Measurements from ENCODE around the gene LYST. TPM values are rescaled to one million over a fixed set of nuclear protein-coding genes. Genes with fewer than 3 reads are reported as not detected.

The LYST gene
- total RNA-seq, 2 experiments from 2014 or later: 77.4 to 87.3 TPM

- H3K27me3 Mint-ChIP-seq: no peaks in the 10 kb centered on the region
- ChIA-PET POLR2A (interaction anchor here (0.6 to 3.1 kb wide), 13 partner anchors 9 to 70 kb away, joined by 3 to 33 read pairs (median 5); partner anchors contain the start of gene LYST), CTCF (interaction anchor here (0.8 to 3.7 kb wide), 9 partner anchors 9 to 84 kb away, joined by 3 to 22 read pairs (median 4); no protein-coding TSS in a partner anchor)
- peaks cover 62% of the 10 kb centered on the region for H3K4me1 Mint-ChIP-seq (ENCODE audit: low read depth)
- peaks cover 2% of the 10 kb centered on the region for H3K9me3 Mint-ChIP-seq
- H3K4me3 Mint-ChIP-seq: peak overlapping the region; percentile 33
- H3K27ac Mint-ChIP-seq: peak overlapping the region; percentile 89
- peaks cover 4% of the 10 kb centered on the region for H3K36me3 Mint-ChIP-seq (ENCODE audit: low read depth)
- DNase-seq: peak; percentile 36
- intact Hi-C loops (cut with micrococcal nuclease): loop anchor here (2.0 kb wide), 1 partner anchor 21 kb away; the partner anchor contains the start of gene LYST
- peak; percentile 24 for ATAC-seq
- TF ChIP-seq, protein P1, sequence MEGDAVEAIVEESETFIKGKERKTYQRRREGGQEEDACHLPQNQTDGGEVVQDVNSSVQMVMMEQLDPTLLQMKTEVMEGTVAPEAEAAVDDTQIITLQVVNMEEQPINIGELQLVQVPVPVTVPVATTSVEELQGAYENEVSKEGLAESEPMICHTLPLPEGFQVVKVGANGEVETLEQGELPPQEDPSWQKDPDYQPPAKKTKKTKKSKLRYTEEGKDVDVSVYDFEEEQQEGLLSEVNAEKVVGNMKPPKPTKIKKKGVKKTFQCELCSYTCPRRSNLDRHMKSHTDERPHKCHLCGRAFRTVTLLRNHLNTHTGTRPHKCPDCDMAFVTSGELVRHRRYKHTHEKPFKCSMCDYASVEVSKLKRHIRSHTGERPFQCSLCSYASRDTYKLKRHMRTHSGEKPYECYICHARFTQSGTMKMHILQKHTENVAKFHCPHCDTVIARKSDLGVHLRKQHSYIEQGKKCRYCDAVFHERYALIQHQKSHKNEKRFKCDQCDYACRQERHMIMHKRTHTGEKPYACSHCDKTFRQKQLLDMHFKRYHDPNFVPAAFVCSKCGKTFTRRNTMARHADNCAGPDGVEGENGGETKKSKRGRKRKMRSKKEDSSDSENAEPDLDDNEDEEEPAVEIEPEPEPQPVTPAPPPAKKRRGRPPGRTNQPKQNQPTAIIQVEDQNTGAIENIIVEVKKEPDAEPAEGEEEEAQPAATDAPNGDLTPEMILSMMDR (IDR thresholded peaks at IDR 0.05): no peak
Observed at GRCh38 chr1:235887676-235888075, 21.0 kb upstream of the LYST start.

DNA sequence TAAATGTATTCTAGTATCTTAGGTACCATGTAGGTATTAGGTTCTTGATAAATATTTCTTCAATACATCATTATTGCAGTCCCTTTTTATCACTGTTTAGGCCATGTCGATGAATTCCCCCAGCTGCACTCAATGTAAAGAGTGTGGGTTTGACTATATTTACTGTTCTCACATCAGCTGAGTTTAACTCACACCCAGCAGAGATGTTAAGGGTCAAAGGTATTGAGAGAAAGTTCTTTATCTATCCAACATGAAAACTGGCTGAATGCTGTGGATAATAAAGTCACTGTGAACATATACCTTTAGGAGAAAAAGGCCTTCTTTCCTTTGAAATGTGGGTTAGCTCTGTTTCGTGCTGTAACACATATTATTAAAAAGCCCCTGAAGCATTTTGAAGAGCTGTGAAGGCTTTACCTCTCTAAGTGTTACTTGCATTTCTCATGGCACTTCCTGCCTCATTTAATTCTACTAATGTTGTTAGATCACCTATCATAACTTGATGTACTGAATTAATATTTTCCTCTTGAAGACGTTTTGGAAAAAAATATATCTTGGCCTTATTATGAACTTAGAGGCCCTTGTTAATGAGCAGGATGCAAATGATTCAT is 19.1 kb upstream of the LYST start:
- ATAC-seq: no peak
- Mint-ChIP-seq H3K4me1 (ENCODE audit: low read depth) (peaks cover 54% of the 10 kb centered on the region), H3K36me3 (ENCODE audit: low read depth) (peaks cover 4% of the 10 kb centered on the region), H3K27me3 (no peaks in the 10 kb centered on the region), H3K4me3 (no peak overlapping the region), H3K27ac (peak overlapping the region; percentile 90), H3K9me3 (peaks cover 2% of the 10 kb centered on the region)
- no peak for DNase-seq
- intact Hi-C loops (cut with micrococcal nuclease): no loop called here
- CTCF ChIA-PET: interaction anchor here (0.7 to 1.9 kb wide), 4 partner anchors 17 to 86 kb away, joined by 3 to 10 read pairs (median 4); no protein-coding TSS in a partner anchor
- TF ChIP-seq, protein P1 (IDR thresholded peaks at IDR 0.05): no peak
- POLR2A ChIA-PET: interaction anchor here (0.6 to 1.2 kb wide), 4 partner anchors 9 to 39 kb away, joined by 3 read pairs; no protein-coding TSS in a partner anchor

GRCh38 chr1:235883261-235883927 is 16.7 kb upstream of the LYST start:
- DNase-seq (peak; percentile 62), ATAC-seq (peak; percentile 1)
- peak overlapping the region; percentile 65 for H3K4me3 Mint-ChIP-seq
- CTCF ChIA-PET: interaction anchor here (1.2 to 3.0 kb wide), 2 partner anchors 18 to 89 kb away, joined by 5 to 14 read pairs; no protein-coding TSS in a partner anchor
- no peaks in the 10 kb centered on the region for H3K27me3 Mint-ChIP-seq
- peaks cover 6% of the 10 kb centered on the region for H3K36me3 Mint-ChIP-seq (ENCODE audit: low read depth)
- H3K4me1 Mint-ChIP-seq (ENCODE audit: low read depth): peaks cover 63% of the 10 kb centered on the region
- POLR2A ChIA-PET: interaction anchor here (1.0 to 1.6 kb wide), 3 partner anchors 18 to 26 kb away, joined by 3 to 4 read pairs (median 4); no protein-coding TSS in a partner anchor
- intact Hi-C loops (cut with micrococcal nuclease): no loop called here
- TF ChIP-seq, protein P1 (IDR thresholded peaks at IDR 0.05): no peak
- peak overlapping the region; percentile 55 for H3K27ac Mint-ChIP-seq
- no peaks in the 10 kb centered on the region for H3K9me3 Mint-ChIP-seq

GRCh38 chr1:235882816-235883215 is 16.1 kb upstream of the LYST start:
- Mint-ChIP-seq H3K9me3 (no peaks in the 10 kb centered on the region), H3K27me3 (no peaks in the 10 kb centered on the region), H3K36me3 (ENCODE audit: low read depth) (peaks cover 8% of the 10 kb centered on the region), H3K4me1 (ENCODE audit: low read depth) (peaks cover 64% of the 10 kb centered on the region), H3K27ac (peak overlapping the region; percentile 55), H3K4me3 (peak overlapping the region; percentile 65)
- DNase-seq: no peak
- no peak for ATAC-seq
- ChIA-PET CTCF (interaction anchor here (1.2 to 3.0 kb wide), 2 partner anchors 17 to 89 kb away, joined by 5 to 14 read pairs; no protein-coding TSS in a partner anchor), POLR2A (interaction anchor here (1.0 to 1.6 kb wide), 3 partner anchors 17 to 25 kb away, joined by 3 to 4 read pairs (median 4); no protein-coding TSS in a partner anchor)
- intact Hi-C loops (cut with micrococcal nuclease): no loop called here
- TF ChIP-seq, protein P1 (IDR thresholded peaks at IDR 0.05): no peak
